SU-DHL-6 (cell line): ENCODE data around the gene LDB3.

ENCODE experiments used
- EZH2phosphoT487 ChIP-seq: fragments of 200-600 bp; sonication (generic), shearing (Covaris generic); conservative IDR thresholded peaks from 2 replicates; pipeline ENCODE4 v1.6.1; 2018; ENCODE audit warnings: mild to moderate bottlenecking, antibody characterized with exemption, low read length, moderate library complexity, mixed read lengths
- TF ChIP-seq, protein P1 (sequence below): fragments of 200-600 bp; sonication (generic); IDR thresholded peaks from one replicate; pipeline ENCODE4 v1.5.1; 2017; ENCODE audit warnings: antibody characterized with exemption, mild to moderate bottlenecking, low read length, moderate library complexity; ENCODE audit not compliant: insufficient read depth, poor library complexity, severe bottlenecking

DNA sequence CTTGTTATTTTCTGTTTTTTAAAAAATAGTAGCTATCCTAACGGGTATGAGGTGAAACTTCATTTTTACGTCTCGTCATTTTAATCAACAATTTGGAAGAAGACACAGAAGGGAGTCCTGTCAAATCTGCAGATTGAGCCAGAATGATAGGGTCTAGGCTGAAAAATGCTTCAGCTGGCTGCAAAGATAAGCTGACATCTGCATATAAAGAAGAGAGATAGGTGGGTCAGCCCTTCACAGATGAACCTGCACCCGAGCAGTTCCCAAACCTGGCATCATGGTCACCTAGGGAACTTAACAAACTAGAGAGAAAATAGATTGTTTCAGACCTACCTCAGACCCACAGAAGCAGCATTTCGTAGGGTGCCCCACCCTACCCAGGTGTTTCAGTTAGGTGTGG lies 52.9 kb downstream of the LDB3 start:
- TF ChIP-seq, protein P1, sequence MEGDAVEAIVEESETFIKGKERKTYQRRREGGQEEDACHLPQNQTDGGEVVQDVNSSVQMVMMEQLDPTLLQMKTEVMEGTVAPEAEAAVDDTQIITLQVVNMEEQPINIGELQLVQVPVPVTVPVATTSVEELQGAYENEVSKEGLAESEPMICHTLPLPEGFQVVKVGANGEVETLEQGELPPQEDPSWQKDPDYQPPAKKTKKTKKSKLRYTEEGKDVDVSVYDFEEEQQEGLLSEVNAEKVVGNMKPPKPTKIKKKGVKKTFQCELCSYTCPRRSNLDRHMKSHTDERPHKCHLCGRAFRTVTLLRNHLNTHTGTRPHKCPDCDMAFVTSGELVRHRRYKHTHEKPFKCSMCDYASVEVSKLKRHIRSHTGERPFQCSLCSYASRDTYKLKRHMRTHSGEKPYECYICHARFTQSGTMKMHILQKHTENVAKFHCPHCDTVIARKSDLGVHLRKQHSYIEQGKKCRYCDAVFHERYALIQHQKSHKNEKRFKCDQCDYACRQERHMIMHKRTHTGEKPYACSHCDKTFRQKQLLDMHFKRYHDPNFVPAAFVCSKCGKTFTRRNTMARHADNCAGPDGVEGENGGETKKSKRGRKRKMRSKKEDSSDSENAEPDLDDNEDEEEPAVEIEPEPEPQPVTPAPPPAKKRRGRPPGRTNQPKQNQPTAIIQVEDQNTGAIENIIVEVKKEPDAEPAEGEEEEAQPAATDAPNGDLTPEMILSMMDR, result no peak
- TF ChIP-seq EZH2phosphoT487, result no peak
